Activated CD8-positive, alpha-beta memory T cell treated with anti-CD3 and anti-CD28 coated beads for 1 hour (primary cell): ENCODE results near the gene MRPL50.
"Not testable (repeated sequence)": the region's sequence is repeated elsewhere in the genome, so short reads cannot be mapped to it uniquely, and the experiment has no call there.

Source experiments
- DNase-seq, 2 donors: peaks; one replicate each; pipeline ENCODE4 v3.0.0-alpha.2; 2020; ENCODE audit warnings: low read depth in 1 of 2; ENCODE audit errors: extremely low read depth in 1 of 2

Gene MRPL50

DNA sequence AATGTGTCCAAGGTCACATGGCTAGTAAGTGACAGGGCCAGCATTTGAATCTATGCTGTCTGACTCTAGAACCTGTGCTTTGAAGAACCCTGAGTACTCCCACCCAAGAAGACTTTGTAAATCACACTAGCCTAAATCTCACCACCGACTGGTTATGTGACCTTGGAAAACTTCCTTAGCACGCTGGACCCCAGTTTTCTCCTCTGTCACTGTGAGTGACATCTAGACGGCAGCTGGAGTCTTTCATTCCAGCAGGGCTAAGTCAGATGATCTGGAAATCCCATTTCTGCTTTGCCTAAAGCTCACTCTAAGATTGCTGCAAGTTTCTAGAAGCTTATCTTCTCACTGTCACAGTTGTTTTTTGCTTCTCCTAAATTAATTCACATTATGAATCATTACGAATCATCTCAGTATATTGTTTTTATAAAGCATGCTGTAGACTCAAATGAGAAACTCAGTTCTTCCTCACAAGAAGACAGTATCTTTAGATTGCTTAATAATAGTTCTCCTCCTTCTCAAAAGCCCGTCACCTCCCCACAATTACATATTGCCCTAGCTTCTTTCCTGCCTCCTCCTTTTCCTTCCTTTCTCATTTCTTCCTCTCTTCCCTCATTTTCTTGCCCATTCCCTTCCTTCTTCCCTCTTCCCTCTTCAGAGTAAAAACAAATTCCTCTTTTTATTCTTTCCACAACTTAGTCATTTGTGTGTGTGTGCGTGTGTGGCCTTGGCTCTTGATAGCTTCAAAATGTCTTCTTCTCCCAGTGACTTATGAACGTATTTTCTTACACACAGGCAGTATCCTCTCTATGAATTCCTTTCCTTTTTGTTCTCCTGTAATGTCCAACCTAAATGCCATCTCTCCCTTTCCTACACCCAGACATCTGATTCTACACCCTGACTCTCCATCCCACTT lies 20.4 kb upstream of the MRPL50 start:
- no peak for DNase-seq

- DNase-seq = no peak
Observed at GRCh38 chr9:101417977-101418376, 19.6 kb upstream of the MRPL50 start.

DNA sequence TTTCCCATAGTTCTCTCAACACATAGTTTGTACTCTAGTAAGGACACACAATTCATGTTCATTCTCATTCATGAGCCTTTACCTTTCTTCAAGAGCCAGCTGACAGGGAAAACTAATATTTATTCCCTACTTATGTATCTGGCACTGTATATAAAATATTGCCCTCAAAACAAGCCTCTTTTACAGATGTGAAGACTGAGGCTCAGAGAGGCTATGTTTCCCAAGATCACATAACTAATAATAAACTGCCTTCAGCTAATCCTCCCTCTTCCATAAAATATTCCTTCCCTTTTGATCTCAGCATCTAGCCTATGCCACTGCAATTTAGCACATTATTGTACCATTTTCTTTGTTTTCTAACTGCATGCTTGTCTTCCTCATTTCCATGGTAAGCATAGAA lies 19.0 kb upstream of the MRPL50 start:
- DNase-seq = no peak

DNA sequence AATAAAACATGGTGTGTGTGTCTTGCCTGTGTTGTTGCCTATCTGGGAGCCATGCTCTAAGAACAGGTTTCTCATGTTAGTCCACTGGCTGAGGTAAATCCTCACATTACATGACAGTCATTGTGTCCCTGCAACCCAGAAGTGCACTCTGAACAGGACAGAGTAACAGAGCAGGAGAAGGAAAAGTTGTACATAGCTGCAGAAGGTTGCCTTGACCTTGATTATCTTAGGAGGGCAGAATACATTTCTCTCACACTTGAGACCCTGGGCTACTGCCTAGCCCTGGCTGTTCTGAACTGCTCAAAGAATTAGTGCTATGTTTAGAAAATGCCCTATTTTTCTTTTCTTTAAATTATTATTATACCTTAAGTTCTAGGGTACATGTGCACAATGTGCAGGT lies 17.2 kb upstream of the MRPL50 start:
- no peak for DNase-seq

DNA sequence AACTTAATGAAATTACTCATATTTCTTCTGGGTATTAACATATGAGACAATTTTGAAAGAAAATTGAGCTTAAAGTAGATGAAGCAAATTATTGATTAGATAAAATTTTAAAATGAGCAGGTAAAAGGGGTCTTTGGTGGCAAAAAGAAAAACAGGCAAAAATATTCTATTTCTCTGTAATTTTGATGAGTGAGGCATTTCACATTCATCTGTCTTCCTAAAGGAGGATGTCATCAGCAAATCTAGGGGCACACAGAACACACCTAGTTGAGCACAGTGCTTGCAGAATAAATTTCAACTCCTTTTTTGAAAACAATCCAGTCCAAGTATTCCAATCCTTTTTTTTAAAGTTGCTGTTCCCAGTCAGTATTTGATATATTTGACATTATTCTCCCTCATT lies 16.4 kb upstream of the MRPL50 start:
- no peak for DNase-seq

GRCh38 chr9:101409079-101409477 lies 10.7 kb upstream of the MRPL50 start:
- no peak for DNase-seq

GRCh38 chr9:101408374-101409078 lies 10.1 kb upstream of the MRPL50 start:
- no peak for DNase-seq

DNA sequence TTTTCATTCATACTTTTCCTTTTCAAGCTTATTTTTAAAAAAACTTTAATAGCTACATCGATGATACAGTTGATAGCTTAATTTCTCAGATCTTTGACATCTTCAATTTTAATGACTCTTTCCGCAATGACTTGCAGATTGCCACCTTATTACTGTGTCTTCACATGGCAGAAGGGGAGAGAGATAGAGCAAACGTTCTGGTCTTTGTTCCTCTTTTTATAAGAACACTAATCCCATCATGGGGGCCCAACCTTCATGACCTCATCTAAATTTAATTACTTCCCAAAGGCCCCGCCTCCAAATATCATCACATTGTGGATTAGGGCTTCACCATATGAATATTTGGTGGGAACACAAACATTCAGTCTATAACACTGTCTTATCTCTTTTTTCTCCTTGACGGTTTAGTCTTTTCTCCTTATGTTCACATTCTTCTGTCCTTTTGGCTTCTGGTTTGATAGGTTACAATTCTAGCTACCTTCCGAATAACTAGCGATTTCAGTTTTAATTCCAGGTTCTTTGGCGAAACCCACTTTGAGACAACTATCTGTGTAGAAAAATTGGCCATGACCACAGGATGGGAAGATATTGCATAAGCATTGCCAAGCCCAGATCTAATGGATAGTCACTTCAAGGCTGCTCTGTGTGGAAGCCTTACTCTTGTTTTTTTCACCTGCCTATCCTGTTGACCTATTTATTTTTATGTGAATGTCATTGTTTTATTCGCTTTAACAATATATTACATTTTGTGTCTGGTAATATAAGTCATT lies 5.3 kb upstream of the MRPL50 start:
- no peak for DNase-seq

DNA sequence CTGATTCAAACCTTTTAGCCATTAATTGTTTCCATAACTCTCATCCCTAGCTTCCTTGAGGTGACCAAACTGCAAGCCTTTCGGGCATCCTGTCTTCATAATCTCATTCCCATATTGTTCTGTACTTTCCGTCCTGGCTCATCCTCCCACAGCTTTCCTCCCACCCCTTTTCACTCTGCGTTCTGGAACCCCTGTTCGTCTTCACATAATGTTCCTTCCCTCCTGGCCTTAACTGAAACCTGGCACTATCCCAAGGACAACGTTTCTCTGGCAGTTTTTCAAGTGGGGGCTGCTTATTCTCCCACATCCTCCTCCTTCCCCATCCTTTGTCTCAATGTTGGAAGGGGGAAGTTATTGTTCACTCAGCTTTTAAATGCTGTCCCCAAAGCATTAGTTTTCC lies 1.7 kb upstream of the MRPL50 start:
- DNase-seq = no peak

DNA sequence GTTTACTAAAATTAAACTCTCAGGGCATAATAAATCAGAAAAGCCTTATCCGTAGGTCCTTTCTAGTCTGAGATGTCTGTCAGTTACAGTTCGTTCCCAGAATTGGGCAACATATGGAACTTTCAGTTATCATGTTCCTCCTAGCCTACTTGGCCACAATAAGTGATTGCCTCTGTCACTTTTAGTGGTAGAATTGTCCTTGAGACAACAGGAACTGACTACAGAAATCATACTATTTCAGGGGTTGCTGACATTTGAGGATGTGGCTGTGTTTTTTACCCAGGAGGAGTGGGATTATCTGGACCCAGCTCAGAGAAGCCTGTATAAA lies 1.2 kb upstream of the MRPL50 start:
- no peak for DNase-seq

DNA sequence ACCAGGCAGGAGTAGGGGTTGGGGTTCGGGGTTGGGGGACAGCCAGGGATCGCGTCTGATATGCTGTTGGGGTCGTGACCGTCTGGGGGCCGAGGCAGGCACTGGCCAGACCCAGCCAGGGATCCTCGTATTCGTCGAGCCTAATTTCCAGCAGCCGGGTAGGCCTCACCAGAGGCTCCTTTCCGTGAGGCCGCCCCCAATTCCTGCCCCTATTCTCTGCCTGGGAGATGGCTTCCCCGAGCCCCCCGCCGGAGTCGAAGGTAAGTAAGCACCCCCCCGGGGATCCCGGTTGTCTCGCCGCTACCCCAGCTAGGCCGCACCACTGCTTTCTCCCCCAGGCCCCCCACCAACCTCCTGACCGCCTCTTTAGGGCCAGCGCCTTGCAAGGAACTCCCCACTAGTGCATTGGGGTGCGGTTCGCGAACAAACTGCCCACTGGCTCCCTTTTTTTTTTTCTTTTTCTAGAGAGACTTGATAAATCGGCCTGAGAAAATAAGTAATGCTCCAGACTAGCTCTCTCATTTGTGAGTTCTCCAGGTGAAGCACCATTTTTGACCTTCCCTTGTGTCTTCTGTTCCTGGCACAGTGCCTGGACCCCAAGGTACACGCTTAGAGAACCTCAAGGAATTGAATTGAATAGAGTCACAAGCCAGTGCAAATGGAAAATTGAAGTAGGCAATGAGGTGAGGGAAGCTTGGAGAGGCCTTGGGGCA lies 668 bp upstream of the MRPL50 start:
- DNase-seq = no peak

DNA sequence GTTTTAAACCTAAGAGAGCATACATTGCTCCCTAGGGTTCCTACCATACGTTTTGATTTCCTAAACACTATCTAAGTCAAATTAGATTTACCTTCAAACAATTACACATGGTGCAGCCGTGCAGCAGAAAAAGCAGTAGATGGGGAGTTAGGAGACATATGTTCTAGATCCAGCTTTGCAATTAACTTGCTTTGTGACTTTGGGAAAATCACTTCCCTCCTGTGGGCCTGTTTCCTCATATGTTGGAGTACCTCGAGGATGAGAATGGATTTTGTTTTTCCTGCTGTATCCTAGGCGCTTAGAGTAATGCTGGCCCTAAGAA lies 711 bp downstream of the MRPL50 start:
- no peak for DNase-seq

GRCh38 chr9:101394687-101395086 lies 3.7 kb downstream of the MRPL50 start:
- DNase-seq = no peak

- DNase-seq = no peak
Observed at GRCh38 chr9:101393135-101393534, 5.3 kb downstream of the MRPL50 start.

GRCh38 chr9:101388507-101388993 lies 9.9 kb downstream of the MRPL50 start:
- DNase-seq = no peak

DNA sequence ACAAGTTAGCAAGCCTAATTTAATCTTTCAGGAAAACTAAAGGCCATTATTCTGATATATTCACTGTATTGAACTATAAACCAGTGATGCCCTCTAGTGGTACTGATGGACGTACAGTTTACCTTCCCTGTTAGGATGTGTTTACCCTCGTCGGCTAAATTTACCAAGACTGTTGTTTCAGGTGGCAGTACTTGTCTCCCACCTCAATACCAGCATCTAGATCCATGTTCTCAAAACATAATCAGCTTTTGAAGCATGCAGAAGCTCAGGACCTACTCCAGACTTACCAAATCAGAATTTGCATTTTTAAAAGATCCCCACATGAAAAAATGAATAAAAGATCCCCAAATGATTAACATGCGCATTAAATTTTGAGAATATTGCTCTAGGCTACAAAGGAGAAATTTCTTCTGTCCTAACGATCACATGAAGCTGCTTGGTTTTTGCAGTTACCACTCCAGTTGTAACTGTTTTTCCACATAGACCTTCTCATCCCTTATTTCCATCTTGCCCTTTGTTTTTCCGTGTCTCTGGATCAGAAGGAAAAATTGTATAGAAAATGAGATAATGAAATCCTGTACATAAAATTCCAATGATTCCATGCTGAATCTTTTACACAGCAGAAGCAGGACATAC lies 10.4 kb downstream of the MRPL50 start:
- DNase-seq = no peak

DNA sequence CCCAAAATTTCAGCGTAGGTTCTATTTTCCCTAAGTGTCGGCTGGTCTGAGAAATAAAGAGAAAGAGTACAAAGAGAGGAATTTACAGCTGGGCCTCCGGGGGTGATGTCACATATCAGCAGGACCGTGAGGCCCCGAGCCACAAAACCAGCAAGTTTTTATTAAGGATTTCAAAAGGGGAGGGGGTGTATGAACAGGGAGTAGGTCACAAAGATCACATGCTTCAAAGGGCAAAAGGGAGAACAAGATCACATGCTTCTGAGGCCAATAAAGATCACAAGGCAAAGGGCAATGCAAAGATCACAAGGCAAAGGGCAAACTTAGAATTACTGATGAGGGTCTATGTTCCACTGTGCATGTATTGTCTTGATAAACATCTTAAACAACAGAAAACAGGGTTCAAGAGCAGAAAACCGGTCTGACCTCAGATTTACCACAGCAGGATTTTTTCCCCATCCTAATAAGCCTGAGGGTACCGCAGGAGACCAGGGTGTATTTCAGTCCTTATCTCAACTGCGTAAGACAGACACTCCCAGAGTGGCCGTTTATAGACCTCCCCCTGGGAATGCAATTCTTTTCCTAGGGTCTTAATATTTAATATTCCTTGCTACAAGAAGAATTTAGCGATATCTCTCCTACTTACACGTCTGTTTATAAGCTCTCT lies 13.4 kb downstream of the MRPL50 start, which contains the start of gene BAAT:
Gene BAAT (minus strand): TSS at position 134 of the 664 bp plus-strand sequence. CDS start 13,602 bp downstream, outside the sequence.
- not testable (repeated sequence) for DNase-seq

DNA sequence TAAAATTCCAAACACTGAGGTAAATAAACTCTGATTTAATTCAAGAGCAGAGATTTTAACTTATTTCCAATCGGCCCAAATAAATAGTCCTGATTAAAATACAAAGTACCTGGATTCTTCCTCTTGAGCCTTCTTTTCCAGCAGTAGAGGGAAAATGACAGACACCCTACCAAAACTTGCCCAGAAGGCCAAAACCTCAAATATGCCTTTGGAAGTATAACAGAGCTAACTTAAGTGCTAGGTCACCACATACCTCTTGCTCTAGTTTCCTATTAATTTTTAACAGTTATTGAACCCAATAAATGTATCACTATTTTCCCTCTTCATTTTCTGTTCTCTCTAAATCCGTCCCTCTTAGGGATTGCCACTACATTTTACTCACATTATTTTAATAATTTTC lies 15.1 kb downstream of the MRPL50 start:
- DNase-seq = no peak

DNA sequence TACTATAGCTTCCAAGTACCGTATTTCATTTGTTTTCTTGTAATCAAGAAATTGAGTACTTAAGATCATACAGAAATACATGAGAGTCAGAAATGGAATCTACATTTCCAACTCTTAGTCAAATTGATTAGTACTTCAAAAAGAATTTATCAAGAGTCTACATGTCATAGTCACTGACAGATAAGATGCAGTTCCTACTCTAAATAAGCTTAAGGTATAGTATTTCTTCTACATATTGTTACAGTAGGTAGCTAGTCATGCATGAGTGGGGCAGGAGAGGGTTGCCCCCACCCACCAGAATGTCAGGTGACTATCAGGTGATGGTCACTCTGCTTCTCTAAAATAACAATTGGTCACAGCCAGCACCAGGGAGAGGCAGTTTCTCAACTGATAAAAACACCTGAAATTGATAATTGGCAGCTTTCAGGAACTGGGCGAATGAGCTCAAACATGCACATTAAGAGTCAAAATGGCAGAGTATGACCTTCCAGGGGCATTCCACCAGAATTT lies 16.5 kb downstream of the MRPL50 start:
- DNase-seq = no peak

DNA sequence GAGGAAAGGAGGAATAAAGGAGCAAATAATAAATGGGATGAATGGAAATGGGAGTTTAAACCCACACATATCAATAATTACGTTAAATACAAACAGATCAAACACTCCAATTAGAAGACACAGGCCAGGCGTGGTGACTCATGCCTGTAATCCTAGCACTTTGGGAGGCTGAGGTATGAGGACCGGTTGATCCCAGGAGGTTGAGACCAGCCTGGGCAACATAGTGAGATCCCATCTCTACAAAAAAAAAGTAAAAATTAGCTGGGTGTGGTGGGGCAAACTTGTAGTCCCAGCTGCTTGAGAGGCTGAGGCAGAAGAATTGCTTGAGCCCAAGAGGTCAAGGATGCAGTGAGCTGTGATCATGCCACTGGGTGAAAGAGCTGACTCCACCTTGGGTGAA lies 17.3 kb downstream of the MRPL50 start:
- DNase-seq = no peak
